CMK (cell line): ENCODE data around the gene OXSR1.
"Not testable (repeated sequence)": the region's sequence is repeated elsewhere in the genome, so short reads cannot be mapped to it uniquely, and the experiment has no call there.

Experiments
- DNase-seq: peaks from one replicate; pipeline ENCODE4 v3.0.0-alpha.2; 2010; ENCODE audit warnings: low read depth

The OXSR1 gene

GRCh38 chr3:38142959-38143358, 22.4 kb upstream of the OXSR1 start:
- no peak for DNase-seq

GRCh38 chr3:38143511-38143910, 21.8 kb upstream of the OXSR1 start:
- DNase-seq, result no peak

GRCh38 chr3:38146504-38146903, 18.8 kb upstream of the OXSR1 start:
- no peak for DNase-seq

GRCh38 chr3:38147421-38147820, 17.9 kb upstream of the OXSR1 start:
- no peak for DNase-seq

- no peak for DNase-seq
Observed at GRCh38 chr3:38148311-38148882, 16.9 kb upstream of the OXSR1 start.

GRCh38 chr3:38149708-38150107, 15.6 kb upstream of the OXSR1 start:
- DNase-seq, result no peak

- DNase-seq, result no peak
Observed at GRCh38 chr3:38150780-38151528, 14.4 kb upstream of the OXSR1 start.

GRCh38 chr3:38151667-38152265, 13.6 kb upstream of the OXSR1 start:
- DNase-seq, result no peak

GRCh38 chr3:38152609-38153008, 12.7 kb upstream of the OXSR1 start:
- no peak for DNase-seq

- no peak for DNase-seq
Observed at GRCh38 chr3:38153221-38153620, 12.1 kb upstream of the OXSR1 start.

GRCh38 chr3:38154033-38154494, 11.3 kb upstream of the OXSR1 start:
- no peak for DNase-seq

- no peak for DNase-seq
Observed at GRCh38 chr3:38154625-38155255, 10.6 kb upstream of the OXSR1 start.

- no peak for DNase-seq
Observed at GRCh38 chr3:38155825-38156224, 9.5 kb upstream of the OXSR1 start.

GRCh38 chr3:38157117-38157516, 8.2 kb upstream of the OXSR1 start:
- no peak for DNase-seq

GRCh38 chr3:38157595-38157994, 7.7 kb upstream of the OXSR1 start:
- DNase-seq, result no peak

GRCh38 chr3:38158472-38158871, 6.9 kb upstream of the OXSR1 start:
- DNase-seq, result no peak

- not testable (repeated sequence) for DNase-seq
Observed at GRCh38 chr3:38160704-38161103, 4.6 kb upstream of the OXSR1 start.

- no peak for DNase-seq
Observed at GRCh38 chr3:38163117-38163840, 2.1 kb upstream of the OXSR1 start.

- DNase-seq, result no peak
Observed at GRCh38 chr3:38163841-38164642, 1.3 kb upstream of the OXSR1 start.

GRCh38 chr3:38164643-38164951, 740 bp upstream of the OXSR1 start:
- DNase-seq, result no peak

GRCh38 chr3:38165722-38166387, 518 bp downstream of the OXSR1 start:
- no peak for DNase-seq
